CD14-positive monocyte (primary cell): ENCODE data around the gene RXFP2. TPM values are rescaled to one million over a fixed set of nuclear protein-coding genes. Genes with fewer than 3 reads are reported as not detected.
A peak's percentile ranks its signal among the peaks of the same experiment; 100 is the strongest.

Experiments used
- DNase-seq, 3 donors: peaks; one replicate each; pipeline ENCODE4 v3.0.0-alpha.2; 2011 to 2022
- H2AFZ ChIP-seq: 2 replicates; pipeline ENCODE4 v1.6.0; 2012; ENCODE audit warnings: mild to moderate bottlenecking, low read depth, low read length, inconsistent platforms; ENCODE audit not compliant: insufficient read depth, poor library complexity, severe bottlenecking
- H3K27ac ChIP-seq, 2 donors: 1 replicate in 1 of 2; 2 replicates in 1 of 2; pipeline ENCODE4 v1.5.1; 2012 to 2013; ENCODE audit warnings: low read length in 2 of 2, control low read depth in 1 of 2, inconsistent platforms in 1 of 2, low read depth in 1 of 2, mild to moderate bottlenecking in 1 of 2
- H3K27me3 ChIP-seq, 2 donors: one replicate each; pipeline versions ENCODE4 v1.6.0 to v1.6.1; 2011 to 2013; ENCODE audit warnings: low read length in 2 of 2; ENCODE audit not compliant: control insufficient read depth in 2 of 2, insufficient read depth in 2 of 2
- H3K36me3 ChIP-seq, 2 donors: replicated peaks in 1 of 2; 1 replicate in 1 of 2; 2 replicates in 1 of 2; pipeline versions ENCODE4 v1.5.1 to v1.6.1; 2012 to 2013; ENCODE audit warnings: low read length in 2 of 2, control low read depth in 1 of 2, inconsistent platforms in 1 of 2, mild to moderate bottlenecking in 1 of 2; ENCODE audit not compliant: insufficient read depth in 2 of 2, control insufficient read depth in 1 of 2
- H3K4me1 ChIP-seq, 2 donors: 1 replicate in 1 of 2; 2 replicates in 1 of 2; pipeline versions ENCODE4 v1.5.1 to v1.6.1; 2012 to 2013; ENCODE audit warnings: low read length in 2 of 2, control low read depth in 1 of 2, inconsistent platforms in 1 of 2, mild to moderate bottlenecking in 1 of 2, moderate library complexity in 1 of 2; ENCODE audit not compliant: insufficient read depth in 2 of 2, control insufficient read depth in 1 of 2
- H3K4me2 ChIP-seq: replicated peaks from 2 replicates; pipeline ENCODE3; 2012; ENCODE audit warnings: low read length, moderate library complexity, mild to moderate bottlenecking; ENCODE audit not compliant: poor library complexity, severe bottlenecking; ENCODE audit errors: extremely low read depth
- H3K4me3 ChIP-seq, 3 experiments: fragments of 200-600 bp in 1 of 3; sonication (generic) in 1 of 3; replicated peaks in 1 of 3; 1 replicate in 2 of 3; 2 replicates in 1 of 3; pipeline ENCODE4 v1.5.1; 2011 to 2013; ENCODE audit warnings: low read length in 3 of 3, mild to moderate bottlenecking in 3 of 3, control low read depth in 2 of 3, low read depth in 2 of 3, inconsistent platforms in 1 of 3, moderate library complexity in 1 of 3
- H3K79me2 ChIP-seq: 2 replicates; pipeline ENCODE4 v1.6.0; 2012; ENCODE audit warnings: mild to moderate bottlenecking, control low read depth, inconsistent platforms, low read length, moderate library complexity; ENCODE audit not compliant: insufficient read depth
- H3K9ac ChIP-seq: 2 replicates; pipeline ENCODE4 v1.6.0; 2017; ENCODE audit warnings: low read length, mild to moderate bottlenecking; ENCODE audit not compliant: insufficient read depth, poor library complexity, severe bottlenecking
- H3K9me3 ChIP-seq, 2 donors: replicated peaks in 1 of 2; 1 replicate in 1 of 2; 2 replicates in 1 of 2; pipeline versions ENCODE4 v1.5.1 to v1.6.1; 2012 to 2013; ENCODE audit warnings: low read length in 2 of 2, control low read depth in 1 of 2; ENCODE audit not compliant: control insufficient read depth in 1 of 2, insufficient read depth in 1 of 2
- H4K20me1 ChIP-seq: 2 replicates; pipeline ENCODE4 v1.6.0; 2012; ENCODE audit warnings: mild to moderate bottlenecking, low read length, control low read depth, moderate library complexity; ENCODE audit not compliant: insufficient read depth
- H3K27ac Mint-ChIP-seq, 7 donors: one replicate each; pipeline ENCODE4 v1.8.0; 2020; ENCODE audit warnings: mild to moderate bottlenecking in 7 of 7, mixed read lengths in 7 of 7, moderate library complexity in 6 of 7, inconsistent platforms in 2 of 7
- H3K27me3 Mint-ChIP-seq, 3 donors: one replicate each; pipeline ENCODE4 v1.8.0; 2021 to 2022; ENCODE audit warnings: low read depth in 3 of 3, mild to moderate bottlenecking in 3 of 3, mixed read lengths in 3 of 3, moderate library complexity in 3 of 3, inconsistent platforms in 1 of 3
- H3K36me3 Mint-ChIP-seq, 2 donors: one replicate each; pipeline ENCODE4 v1.8.0; 2020; ENCODE audit warnings: mixed read lengths in 2 of 2, inconsistent platforms in 1 of 2, mild to moderate bottlenecking in 1 of 2
- H3K4me1 Mint-ChIP-seq: one replicate; pipeline ENCODE4 v1.8.0; 2020; ENCODE audit warnings: mild to moderate bottlenecking, mixed read lengths
- H3K4me3 Mint-ChIP-seq, 2 donors: one replicate each; pipeline ENCODE4 v1.8.0; 2020; ENCODE audit warnings: mild to moderate bottlenecking in 2 of 2, mixed read lengths in 2 of 2, moderate library complexity in 1 of 2
- H3K9me3 Mint-ChIP-seq, 7 donors: one replicate each; pipeline ENCODE4 v1.8.0; 2020 to 2022; ENCODE audit warnings: mixed read lengths in 7 of 7, mild to moderate bottlenecking in 6 of 7, moderate library complexity in 6 of 7, inconsistent platforms in 2 of 7
- WGBS: methylation state at CpG from one replicate; pipeline ENCODE4 v1.1.5; 2013; ENCODE audit warnings: missing lambda C conversion rate; ENCODE audit not compliant: insufficient coverage; 5-methylcytosine and 5-hydroxymethylcytosine counted together
- intact Hi-C, 2 donors: fragments of 100-400 bp; cut with micrococcal nuclease; formaldehyde crosslinking; loops; one replicate each; pipeline versions ENCODE4 v1.15.0 to v1.15.1; 2023
- polyA plus RNA-seq, 3 donors: library from polyadenylated mRNA; depleted of rRNA in 1 of 3; unstranded in 2 of 3; stranded (reverse) in 1 of 3; fragments of 300-500 nt in 2 of 3; fragments of >200 nt in 1 of 3; fragmentation: Illumina TruSeq in 2 of 3; gene quantifications; 1 replicate in 2 of 3; 2 replicates in 1 of 3; pipeline ENCODE4 v1.2.3, GENCODE V29; 2012 to 2021
- TF ChIP-seq, protein P1 (sequence below): fragments of 200-600 bp; IDR thresholded peaks from one replicate; pipeline ENCODE4 v1.8.0; 2022; ENCODE audit warnings: antibody characterized with exemption, mild to moderate bottlenecking

Gene RXFP2
- polyA plus RNA-seq, 3 donors: 0.38 to 0.69 TPM; not detected in 1

DNA sequence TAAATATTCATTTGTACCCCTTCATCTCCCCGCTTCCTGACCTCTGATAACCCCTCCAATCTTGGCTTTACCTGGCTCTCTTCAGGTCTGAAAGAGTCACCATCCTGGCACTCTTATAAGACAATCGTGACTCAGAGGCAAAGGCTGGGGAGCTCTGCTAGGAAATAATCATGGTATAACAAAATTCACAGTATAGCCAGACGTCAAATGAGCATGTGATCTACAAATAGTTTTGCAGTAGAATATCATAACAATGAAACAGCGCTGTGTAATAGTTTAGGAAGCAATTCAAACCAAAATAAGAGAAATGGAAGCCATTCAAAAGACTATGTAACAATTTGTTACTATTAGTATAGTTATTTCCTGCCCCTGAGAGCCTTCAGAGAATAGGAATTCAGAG, 34.2 kb downstream of the RXFP2 start:
- H3K36me3 ChIP-seq: peaks cover 0 to 2% of the 10 kb centered on the region in 2 donors
- no peaks in the 10 kb centered on the region for H3K79me2 ChIP-seq
- H3K27ac ChIP-seq: no peak overlapping the region
- Mint-ChIP-seq H3K27me3 (peaks cover 0 to 2% (median 0%) of the 10 kb centered on the region in 3 donors), H3K9me3 (peaks cover 0 to 3% (median 0%) of the 10 kb centered on the region in 7 donors), H3K36me3 (peaks cover 8% of the 10 kb centered on the region in 2 donors), H3K4me1 (peaks cover 28% of the 10 kb centered on the region), H3K27ac (peak overlapping the region in 6 of 7 donors; percentile 14 to 69 (median 34)), H3K4me3 (peak overlapping the region; percentile 59 to 84)
- H2AFZ ChIP-seq: peak overlapping the region; percentile 24
- no peak for DNase-seq
- intact Hi-C loops: no loop called here
- no peak overlapping the region for H3K9ac ChIP-seq
- no peaks in the 10 kb centered on the region for H3K9me3 ChIP-seq
- H3K4me1 ChIP-seq: peaks cover 2 to 9% of the 10 kb centered on the region in 2 donors
- no CpG with 5 or more reads among the region's 4 CpGs for whole genome bisulfite sequencing
- H4K20me1 ChIP-seq: no peaks in the 10 kb centered on the region
- peak overlapping the region in 1 of 3 experiments; percentile 43 for H3K4me3 ChIP-seq
- TF ChIP-seq, protein P1, sequence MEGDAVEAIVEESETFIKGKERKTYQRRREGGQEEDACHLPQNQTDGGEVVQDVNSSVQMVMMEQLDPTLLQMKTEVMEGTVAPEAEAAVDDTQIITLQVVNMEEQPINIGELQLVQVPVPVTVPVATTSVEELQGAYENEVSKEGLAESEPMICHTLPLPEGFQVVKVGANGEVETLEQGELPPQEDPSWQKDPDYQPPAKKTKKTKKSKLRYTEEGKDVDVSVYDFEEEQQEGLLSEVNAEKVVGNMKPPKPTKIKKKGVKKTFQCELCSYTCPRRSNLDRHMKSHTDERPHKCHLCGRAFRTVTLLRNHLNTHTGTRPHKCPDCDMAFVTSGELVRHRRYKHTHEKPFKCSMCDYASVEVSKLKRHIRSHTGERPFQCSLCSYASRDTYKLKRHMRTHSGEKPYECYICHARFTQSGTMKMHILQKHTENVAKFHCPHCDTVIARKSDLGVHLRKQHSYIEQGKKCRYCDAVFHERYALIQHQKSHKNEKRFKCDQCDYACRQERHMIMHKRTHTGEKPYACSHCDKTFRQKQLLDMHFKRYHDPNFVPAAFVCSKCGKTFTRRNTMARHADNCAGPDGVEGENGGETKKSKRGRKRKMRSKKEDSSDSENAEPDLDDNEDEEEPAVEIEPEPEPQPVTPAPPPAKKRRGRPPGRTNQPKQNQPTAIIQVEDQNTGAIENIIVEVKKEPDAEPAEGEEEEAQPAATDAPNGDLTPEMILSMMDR: no peak
- H3K27me3 ChIP-seq: no peaks in the 10 kb centered on the region
- peak overlapping the region; percentile 23 for H3K4me2 ChIP-seq

DNA sequence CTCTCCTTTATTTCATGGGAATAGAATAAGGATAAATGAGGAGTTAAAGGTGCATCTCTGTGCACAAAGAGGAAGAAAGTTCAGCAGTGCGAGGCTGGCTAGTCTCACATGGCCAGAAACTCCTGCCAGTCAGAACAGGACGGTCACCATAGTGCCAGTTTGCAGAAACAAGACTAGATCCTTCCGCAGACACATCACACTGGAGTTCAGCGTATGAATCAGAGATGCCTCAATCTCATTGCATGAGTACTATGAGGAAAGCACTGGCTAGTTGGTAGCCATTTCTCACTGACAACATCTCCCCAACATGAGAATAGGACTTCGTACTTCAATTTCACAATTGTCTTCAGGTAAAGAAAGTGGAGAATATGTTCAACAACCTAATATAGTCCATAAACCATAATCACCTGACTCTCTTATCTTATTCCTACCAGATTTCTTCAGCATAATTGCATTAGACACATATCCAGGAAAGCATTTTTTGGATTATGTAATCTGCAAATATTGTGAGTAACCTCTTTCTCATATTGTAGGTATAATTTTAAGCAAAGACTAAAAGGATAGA, 34.9 kb downstream of the RXFP2 start:
- Histone ChIP-seq H3K4me1 (peaks cover 2 to 9% of the 10 kb centered on the region in 2 donors), H2AFZ (no peak overlapping the region)

More for the DNA sequence above, 34.9 kb downstream of the RXFP2 start:
- no peak overlapping the region for H3K4me3 ChIP-seq
- no peak overlapping the region for H3K4me2 ChIP-seq
- peaks cover 8 to 12% of the 10 kb centered on the region in 2 donors for H3K36me3 Mint-ChIP-seq
- intact Hi-C loops: no loop called here
- H4K20me1 ChIP-seq: no peaks in the 10 kb centered on the region
- no peaks in the 10 kb centered on the region for H3K27me3 ChIP-seq
- H3K9me3 ChIP-seq: no peaks in the 10 kb centered on the region
- H3K9me3 Mint-ChIP-seq: peaks cover 0 to 3% (median 0%) of the 10 kb centered on the region in 7 donors
- peaks cover 0 to 3% of the 10 kb centered on the region in 2 donors for H3K36me3 ChIP-seq
- H3K9ac ChIP-seq: no peak overlapping the region
- DNase-seq: peak in 2 of 3 donors; percentile 12 to 26
- TF ChIP-seq, protein P1: no peak
- peaks cover 28% of the 10 kb centered on the region for H3K4me1 Mint-ChIP-seq
- H3K4me3 Mint-ChIP-seq: no peak overlapping the region
- 100% methylated on average over 1 of the region's 5 CpGs for WGBS
- no peak overlapping the region for H3K27ac ChIP-seq
- peak overlapping the region in 2 of 7 donors; percentile 12 to 65 for H3K27ac Mint-ChIP-seq
- no peaks in the 10 kb centered on the region for H3K79me2 ChIP-seq
- H3K27me3 Mint-ChIP-seq: peaks cover 0 to 2% (median 0%) of the 10 kb centered on the region in 3 donors
